Thyroid gland (tissue), 4 donors: ENCODE measurements around the gene DPP4.

ENCODE experiments used
- CTCF ChIP-seq, 6 experiments: fragments of 200-600 bp in 3 of 6; fragments of 450-650 bp in 3 of 6; sonication (generic) in 3 of 6; IDR thresholded peaks; one replicate each; pipeline ENCODE4 v1.5.1; 2016 to 2019; ENCODE audit warnings: antibody characterized with exemption in 6 of 6, mild to moderate bottlenecking in 2 of 6, inconsistent platforms in 1 of 6, moderate library complexity in 1 of 6
- POLR2A ChIP-seq, 2 donors: fragments of 450-650 bp; IDR thresholded peaks; one replicate each; pipeline ENCODE4 v1.6.1; 2017; ENCODE audit warnings: antibody characterized with exemption in 2 of 2, mild to moderate bottlenecking in 2 of 2, moderate library complexity in 1 of 2

GRCh38 chr2:162072181-162072702 lies 1.8 kb downstream of the DPP4 start:
- no peak for TF ChIP-seq CTCF (IDR thresholded peaks at IDR 0.05)
- TF ChIP-seq POLR2A (IDR thresholded peaks at IDR 0.05), result no peak
